Mucosa of stomach (tissue), 1 donor: ENCODE measurements around the gene DNAJC13.
"Not testable (repeated sequence)": the region's sequence is repeated elsewhere in the genome, so short reads cannot be mapped to it uniquely, and the experiment has no call there.

Experiments
- H3K27me3 ChIP-seq: one replicate; pipeline ENCODE4 v1.7.0; 2013; ENCODE audit warnings: mild to moderate bottlenecking, low read length; ENCODE audit not compliant: control insufficient read depth, insufficient read depth
- H3K36me3 ChIP-seq: one replicate; pipeline ENCODE4 v1.7.0; 2013; ENCODE audit warnings: low read length; ENCODE audit not compliant: control insufficient read depth, insufficient read depth
- H3K4me1 ChIP-seq: one replicate; pipeline ENCODE4 v1.7.0; 2013; ENCODE audit warnings: mild to moderate bottlenecking, low read length; ENCODE audit not compliant: control insufficient read depth, insufficient read depth
- H3K4me3 ChIP-seq: one replicate; pipeline ENCODE4 v1.7.0; 2013; ENCODE audit warnings: low read length
- H3K9ac ChIP-seq: one replicate; pipeline ENCODE4 v1.7.0; 2013; ENCODE audit warnings: mild to moderate bottlenecking, low read length, moderate library complexity
- H3K9me3 ChIP-seq: one replicate; pipeline ENCODE4 v1.7.0; 2013; ENCODE audit warnings: mild to moderate bottlenecking, low read length, moderate library complexity; ENCODE audit not compliant: control insufficient read depth
- donor health status: Pancreatic carcinoma.

DNAJC13 gene

DNA sequence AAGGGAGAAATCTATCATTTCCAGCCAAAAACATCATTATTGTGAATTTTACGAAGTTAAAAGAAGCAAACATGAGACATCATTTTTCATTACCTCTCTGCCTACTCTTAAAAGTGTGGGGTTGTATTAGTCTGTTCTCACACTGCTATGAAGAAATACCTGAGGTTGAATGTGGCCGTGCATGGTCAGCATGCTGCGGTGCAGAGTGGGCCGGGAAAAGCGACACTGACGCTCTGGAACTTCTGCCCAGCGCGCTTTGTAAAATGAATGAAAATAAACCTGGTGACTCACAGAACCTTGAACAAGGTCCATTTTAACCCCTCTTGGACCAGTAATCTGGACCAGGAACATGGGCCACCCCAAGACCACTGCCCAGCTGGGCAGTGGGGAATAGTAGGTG, 31.0 kb upstream of the DNAJC13 start:
- Histone ChIP-seq H3K27me3 (no peaks in the 10 kb centered on the region), H3K4me1 (no peaks in the 10 kb centered on the region), H3K9ac (no peak overlapping the region)

DNA sequence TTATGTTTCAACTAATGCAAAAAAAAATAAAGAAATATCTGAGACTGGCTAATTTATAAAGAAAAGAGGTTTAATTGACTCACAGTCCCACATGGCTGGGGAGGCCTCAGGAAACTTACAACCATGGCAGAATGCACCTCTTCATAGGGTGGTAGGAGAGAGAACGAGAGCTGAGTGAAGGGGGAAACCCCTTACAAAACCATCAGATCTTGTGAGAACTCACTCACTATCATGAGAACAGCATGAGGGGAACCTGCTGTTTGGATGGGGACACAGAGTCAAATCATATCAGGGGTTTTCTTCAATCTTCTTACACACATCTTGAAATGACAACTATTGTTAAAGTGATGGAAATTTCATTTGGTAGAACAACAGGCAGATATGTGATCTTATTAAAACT, 24.6 kb upstream of the DNAJC13 start:
- not testable (repeated sequence) for H3K4me3 ChIP-seq, H3K9ac ChIP-seq

More for the DNA sequence above, 31.0 kb upstream of the DNAJC13 start:
- no peaks in the 10 kb centered on the region for H3K9me3 ChIP-seq
- no peaks in the 10 kb centered on the region for H3K36me3 ChIP-seq
- H3K4me3 ChIP-seq: no peak overlapping the region

DNA sequence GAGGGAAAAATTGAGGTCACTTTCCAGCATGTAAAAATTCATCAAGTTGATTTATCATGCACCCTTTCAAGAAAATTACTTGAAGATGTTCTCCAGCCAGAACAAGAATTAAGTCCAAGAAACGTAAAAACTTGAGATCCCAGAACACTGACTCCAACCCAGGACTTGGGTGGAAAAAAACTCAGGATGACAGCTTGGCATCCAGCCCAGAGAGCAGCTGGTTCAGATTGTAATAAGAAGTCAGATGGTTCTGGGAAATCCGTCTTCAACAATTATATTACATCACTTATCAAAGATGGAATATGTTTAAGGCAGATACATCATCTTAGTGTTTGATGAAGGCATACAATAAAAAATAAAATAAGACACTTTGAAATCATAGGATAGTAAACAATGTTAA, 23.0 kb upstream of the DNAJC13 start:
- H3K9me3 ChIP-seq: no peaks in the 10 kb centered on the region
- no peaks in the 10 kb centered on the region for H3K27me3 ChIP-seq
- H3K4me3 ChIP-seq: no peak overlapping the region
- H3K36me3 ChIP-seq: no peaks in the 10 kb centered on the region
- H3K4me1 ChIP-seq: no peaks in the 10 kb centered on the region
- no peak overlapping the region for H3K9ac ChIP-seq

More for the DNA sequence above, 24.6 kb upstream of the DNAJC13 start:
- not testable (repeated sequence) for H3K9me3 ChIP-seq, H3K4me1 ChIP-seq, H3K27me3 ChIP-seq, H3K36me3 ChIP-seq

DNA sequence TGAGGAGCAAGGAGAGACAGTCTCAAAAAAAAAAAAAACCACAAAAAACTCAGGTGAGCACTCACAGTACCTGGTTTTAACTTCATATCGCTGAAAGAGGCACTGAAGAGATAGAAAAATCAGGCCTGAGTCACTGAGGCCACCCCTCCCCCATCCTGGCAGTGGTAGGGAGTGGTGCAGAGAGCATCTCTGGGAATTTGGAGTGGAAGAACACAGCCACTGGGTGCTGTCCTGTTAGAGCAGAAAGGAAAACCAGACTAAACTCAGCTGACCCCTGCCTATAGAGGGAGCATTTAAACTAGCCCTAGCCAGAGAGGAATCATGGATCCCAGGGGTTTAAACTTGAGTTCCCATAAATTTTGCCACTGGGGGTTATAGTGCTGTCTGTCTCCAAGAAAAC, 22.2 kb upstream of the DNAJC13 start:
- Histone ChIP-seq H3K27me3 (no peaks in the 10 kb centered on the region), H3K36me3 (no peaks in the 10 kb centered on the region), H3K9ac (no peak overlapping the region), H3K9me3 (no peaks in the 10 kb centered on the region), H3K4me3 (no peak overlapping the region), H3K4me1 (no peaks in the 10 kb centered on the region)

DNA sequence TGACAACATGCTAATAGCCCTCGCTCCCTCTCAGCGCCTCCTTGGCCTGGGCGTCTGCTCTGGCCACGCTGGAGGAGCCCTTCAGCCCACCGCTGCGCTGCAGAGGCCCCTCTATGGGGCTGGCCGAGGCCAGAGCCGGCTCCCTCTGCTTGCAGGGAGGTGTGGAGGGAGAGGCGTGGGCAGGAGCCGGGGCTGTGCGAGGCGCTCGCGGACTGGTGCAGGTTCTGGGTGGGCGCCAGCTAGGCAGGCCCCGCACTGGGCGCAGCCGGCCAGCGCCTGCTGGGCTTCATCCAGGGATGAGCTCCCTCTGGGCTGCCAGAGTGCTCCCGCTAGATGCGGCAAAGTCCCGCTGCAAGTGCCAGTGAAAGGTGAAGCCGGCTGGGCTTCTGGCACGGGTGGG, 21.0 kb upstream of the DNAJC13 start:
- Histone ChIP-seq H3K9ac (no peak overlapping the region), H3K4me3 (no peak overlapping the region), H3K27me3 (no peaks in the 10 kb centered on the region), H3K36me3 (no peaks in the 10 kb centered on the region), H3K4me1 (no peaks in the 10 kb centered on the region), H3K9me3 (no peaks in the 10 kb centered on the region)

DNA sequence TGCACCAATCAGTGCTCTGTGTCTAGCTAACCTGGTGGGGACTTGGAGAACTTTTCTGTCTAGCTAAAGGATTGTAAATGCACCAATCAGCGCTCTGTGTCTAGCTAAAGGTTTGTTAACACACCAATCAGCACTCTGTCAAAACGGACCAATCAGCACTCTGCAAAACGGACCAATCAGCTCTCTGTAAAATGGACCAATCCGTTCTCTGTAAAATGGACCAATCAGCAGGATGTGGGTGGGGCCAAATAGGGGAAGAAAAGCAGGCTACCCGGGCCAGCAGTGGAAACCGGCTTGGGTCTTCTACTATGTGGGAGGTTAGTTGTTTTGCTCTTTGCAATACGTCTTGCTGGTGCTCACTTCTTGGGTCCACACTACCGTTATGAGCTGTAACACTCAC, 20.5 kb upstream of the DNAJC13 start:
- H3K27me3 ChIP-seq, H3K9me3 ChIP-seq, H3K4me3 ChIP-seq, H3K4me1 ChIP-seq, H3K9ac ChIP-seq, H3K36me3 ChIP-seq: not testable (repeated sequence)

DNA sequence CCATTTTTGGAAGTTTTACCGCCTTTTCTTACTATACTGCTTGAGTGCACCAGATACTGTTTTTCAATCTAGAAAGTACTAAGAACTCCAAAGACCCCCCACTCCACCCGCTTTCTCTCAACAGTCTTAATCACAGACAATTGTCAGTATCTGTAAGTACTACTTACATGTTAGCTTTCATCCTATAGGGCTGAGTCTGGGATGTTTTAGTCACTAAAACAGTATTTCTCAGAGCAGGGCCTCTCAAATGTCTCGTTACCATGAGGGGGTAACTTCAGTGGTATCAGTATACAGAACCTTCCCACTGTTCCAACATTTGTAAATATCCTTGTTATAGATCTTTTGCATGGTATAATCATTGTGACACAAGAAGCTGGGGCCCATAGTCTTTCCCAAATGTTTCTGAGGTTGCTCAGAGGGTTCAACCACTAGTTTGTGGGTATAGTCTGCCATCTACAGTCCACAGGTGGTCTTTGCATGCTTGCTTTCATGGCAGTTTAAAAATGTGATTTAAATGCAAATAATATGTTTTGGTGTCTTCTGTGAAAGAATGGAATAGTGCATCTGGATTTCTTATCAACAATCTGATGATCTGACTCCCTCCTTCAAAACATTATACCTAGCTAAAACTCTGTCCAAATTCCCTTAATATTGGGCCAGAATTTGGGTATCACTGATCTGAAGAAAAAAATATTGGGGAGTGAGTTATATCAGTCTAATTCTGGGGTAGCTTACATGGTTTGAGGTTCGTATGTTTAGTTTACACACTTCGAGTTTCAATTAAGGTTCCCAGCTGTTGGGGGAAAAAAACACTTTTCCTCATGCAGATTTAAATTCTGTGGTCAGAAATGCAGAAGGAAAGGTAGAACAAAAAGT, 18.0 kb upstream of the DNAJC13 start:
- Histone ChIP-seq H3K4me3 (no peak overlapping the region), H3K36me3 (no peaks in the 10 kb centered on the region), H3K27me3 (no peaks in the 10 kb centered on the region), H3K4me1 (no peaks in the 10 kb centered on the region), H3K9me3 (no peaks in the 10 kb centered on the region), H3K9ac (no peak overlapping the region)

DNA sequence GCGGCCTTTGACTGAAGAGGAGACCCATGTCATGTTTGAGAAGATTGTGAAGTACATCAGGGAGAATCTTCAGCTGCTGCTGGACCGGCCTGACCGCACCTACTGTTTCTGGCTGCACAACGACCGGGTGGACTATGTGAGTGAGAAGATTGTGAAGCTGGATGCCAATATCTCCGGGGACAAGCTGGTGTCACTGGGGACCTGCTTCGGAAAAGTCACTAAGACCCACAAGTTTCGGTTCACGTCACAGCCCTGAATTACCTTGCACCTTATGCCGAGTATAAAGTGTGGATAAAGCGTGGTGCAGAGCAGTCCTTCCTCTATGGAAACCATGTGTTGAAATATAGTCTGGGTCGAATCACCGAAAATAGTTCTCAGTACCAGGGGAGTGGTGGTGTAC, 16.0 kb upstream of the DNAJC13 start:
- Histone ChIP-seq H3K4me1 (no peaks in the 10 kb centered on the region), H3K36me3 (no peaks in the 10 kb centered on the region), H3K9me3 (no peaks in the 10 kb centered on the region), H3K9ac (no peak overlapping the region), H3K4me3 (no peak overlapping the region), H3K27me3 (no peaks in the 10 kb centered on the region)

DNA sequence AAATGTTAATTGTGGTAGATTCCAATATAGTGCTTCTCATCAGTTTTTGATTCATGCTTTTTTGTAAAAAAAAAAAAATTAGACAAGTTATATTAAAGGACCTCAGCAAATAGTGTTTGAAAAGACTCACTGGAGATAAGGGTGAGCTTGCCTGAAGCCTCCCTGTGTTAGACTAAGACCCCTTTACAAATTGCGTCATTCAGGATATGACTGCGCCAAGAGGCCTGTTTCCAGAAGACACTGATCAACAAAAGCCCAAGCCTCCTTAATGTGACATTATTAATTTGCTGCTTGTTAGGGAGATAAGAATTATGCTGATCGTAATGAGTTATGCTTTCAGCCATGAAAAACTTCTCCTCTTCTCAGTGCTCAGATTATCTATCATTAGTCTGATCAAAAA, 13.0 kb upstream of the DNAJC13 start:
- Histone ChIP-seq H3K36me3 (no peaks in the 10 kb centered on the region), H3K9me3 (no peaks in the 10 kb centered on the region), H3K4me1 (no peaks in the 10 kb centered on the region)

DNA sequence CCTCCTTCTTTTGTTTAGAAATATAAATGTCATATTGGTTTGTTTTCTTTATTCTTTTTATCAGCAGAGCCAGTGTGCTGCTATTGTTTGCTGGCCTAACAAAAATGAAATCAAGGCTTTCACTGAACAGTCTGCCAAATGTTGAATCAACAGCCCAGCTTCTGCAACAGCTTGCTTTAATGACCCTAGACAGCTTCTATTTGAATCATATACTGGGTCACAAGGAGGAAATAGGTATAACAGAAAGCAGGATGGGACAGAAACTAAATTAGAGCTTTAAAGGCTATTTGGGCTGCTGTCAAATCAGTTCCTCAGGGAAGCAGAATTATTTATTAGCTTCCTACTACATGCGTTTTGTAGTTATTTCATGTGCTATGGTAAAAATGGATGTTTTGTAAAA, 12.1 kb upstream of the DNAJC13 start:
- Histone ChIP-seq H3K27me3 (no peaks in the 10 kb centered on the region), H3K4me3 (no peak overlapping the region), H3K36me3 (no peaks in the 10 kb centered on the region), H3K9ac (no peak overlapping the region), H3K9me3 (no peaks in the 10 kb centered on the region), H3K4me1 (no peaks in the 10 kb centered on the region)

More for the DNA sequence above, 13.0 kb upstream of the DNAJC13 start:
- Histone ChIP-seq H3K4me3 (no peak overlapping the region), H3K9ac (no peak overlapping the region), H3K27me3 (no peaks in the 10 kb centered on the region)

DNA sequence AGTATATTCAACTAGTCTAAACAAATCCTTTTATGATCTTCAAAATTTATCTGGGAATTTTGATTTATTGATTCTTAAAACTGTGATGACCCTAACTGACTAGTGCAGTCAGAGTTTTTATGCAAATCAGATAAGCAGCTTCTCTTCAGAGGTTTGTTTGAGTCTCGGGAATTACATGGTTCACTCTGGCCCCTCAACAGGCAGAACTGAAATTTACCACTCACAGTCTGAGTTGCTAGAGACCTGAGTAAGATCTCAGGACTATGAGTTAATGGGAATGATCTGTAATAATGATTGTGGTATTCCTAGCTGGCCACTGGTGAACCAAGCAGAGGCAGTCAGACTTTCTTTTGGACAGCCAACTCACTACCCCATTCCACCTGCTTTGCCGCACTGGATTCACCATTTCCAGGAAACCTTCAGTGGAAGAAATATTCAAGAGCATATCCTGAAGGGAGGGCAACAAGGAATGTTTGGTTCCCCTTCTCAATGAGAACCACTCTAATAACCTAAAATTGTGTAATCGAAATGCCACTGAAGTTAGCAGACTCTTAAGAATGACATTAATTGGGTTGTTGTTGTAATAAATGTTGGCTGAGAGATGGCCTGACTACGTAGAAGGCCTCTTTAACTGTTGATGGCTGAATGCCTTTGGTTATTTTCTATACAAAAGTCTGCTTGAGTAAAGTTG, 11.5 kb upstream of the DNAJC13 start:
- no peaks in the 10 kb centered on the region for H3K27me3 ChIP-seq
- H3K4me1 ChIP-seq: no peaks in the 10 kb centered on the region
- no peaks in the 10 kb centered on the region for H3K9me3 ChIP-seq
- no peak overlapping the region for H3K4me3 ChIP-seq
- H3K36me3 ChIP-seq: no peaks in the 10 kb centered on the region
- no peak overlapping the region for H3K9ac ChIP-seq

DNA sequence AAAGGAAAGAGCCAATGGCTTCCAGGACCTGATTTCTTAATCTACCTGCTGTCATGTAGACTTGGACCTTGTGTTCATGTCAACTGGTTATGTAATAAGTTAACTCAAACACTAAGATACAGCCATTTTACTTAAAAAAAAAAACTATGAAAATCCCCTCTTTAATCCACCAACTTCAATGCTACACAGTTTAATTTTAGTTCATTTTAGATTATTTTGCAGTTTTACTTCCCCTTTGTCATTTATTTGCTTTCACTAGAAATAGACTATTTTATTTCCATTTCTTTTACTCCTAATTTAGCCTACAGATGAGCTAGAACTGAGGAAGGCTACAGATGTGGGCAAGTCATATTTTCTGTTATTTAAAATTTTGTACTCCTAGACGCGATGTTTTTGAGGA, 10.7 kb upstream of the DNAJC13 start:
- H3K9me3 ChIP-seq: no peaks in the 10 kb centered on the region
- H3K9ac ChIP-seq: no peak overlapping the region
- no peak overlapping the region for H3K4me3 ChIP-seq
- H3K4me1 ChIP-seq: no peaks in the 10 kb centered on the region
- H3K36me3 ChIP-seq: no peaks in the 10 kb centered on the region
- no peaks in the 10 kb centered on the region for H3K27me3 ChIP-seq
